ENCODE data around the gene GPC1. TPM values are rescaled to one million over a fixed set of nuclear protein-coding genes. Genes with fewer than 3 reads are reported as not detected.

The GPC1 gene, protein sequence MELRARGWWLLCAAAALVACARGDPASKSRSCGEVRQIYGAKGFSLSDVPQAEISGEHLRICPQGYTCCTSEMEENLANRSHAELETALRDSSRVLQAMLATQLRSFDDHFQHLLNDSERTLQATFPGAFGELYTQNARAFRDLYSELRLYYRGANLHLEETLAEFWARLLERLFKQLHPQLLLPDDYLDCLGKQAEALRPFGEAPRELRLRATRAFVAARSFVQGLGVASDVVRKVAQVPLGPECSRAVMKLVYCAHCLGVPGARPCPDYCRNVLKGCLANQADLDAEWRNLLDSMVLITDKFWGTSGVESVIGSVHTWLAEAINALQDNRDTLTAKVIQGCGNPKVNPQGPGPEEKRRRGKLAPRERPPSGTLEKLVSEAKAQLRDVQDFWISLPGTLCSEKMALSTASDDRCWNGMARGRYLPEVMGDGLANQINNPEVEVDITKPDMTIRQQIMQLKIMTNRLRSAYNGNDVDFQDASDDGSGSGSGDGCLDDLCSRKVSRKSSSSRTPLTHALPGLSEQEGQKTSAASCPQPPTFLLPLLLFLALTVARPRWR
- 159 to 236 TPM (median 226 TPM) in 5 replicates for total RNA-seq (2022; extraction: Qiagen RNA extraction; ENCODE audit: low read depth)

DNA sequence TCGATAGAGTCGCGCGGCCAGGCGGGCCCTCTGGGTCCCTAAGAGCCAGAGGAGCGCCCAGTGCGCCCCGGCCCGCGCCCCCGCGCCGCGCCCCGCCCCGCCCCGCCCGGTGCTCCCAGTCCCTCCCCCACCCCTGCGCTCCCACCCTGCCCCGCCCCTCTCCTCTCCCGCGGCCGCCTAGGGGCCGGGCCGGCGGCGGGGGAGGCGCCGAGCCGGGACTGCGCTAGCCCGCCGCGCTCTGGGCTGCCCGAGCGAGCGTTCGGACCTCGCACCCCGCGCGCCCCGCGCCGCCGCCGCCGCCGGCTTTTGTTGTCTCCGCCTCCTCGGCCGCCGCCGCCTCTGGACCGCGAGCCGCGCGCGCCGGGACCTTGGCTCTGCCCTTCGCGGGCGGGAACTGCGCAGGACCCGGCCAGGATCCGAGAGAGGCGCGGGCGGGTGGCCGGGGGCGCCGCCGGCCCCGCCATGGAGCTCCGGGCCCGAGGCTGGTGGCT, at the start of gene GPC1:
Gene GPC1 (plus strand): TSS at position 207 of the 491 bp plus-strand sequence. CDS start 256 bp downstream, at position 463.

Other genes starting within 250 kb of the GPC1 start
- 9.7 to 12.7 TPM (median 10.5 TPM) in 5 replicates for gene ANKMY1, start 122.3 kb downstream of the GPC1 start, total RNA-seq (2022; extraction: Qiagen RNA extraction; ENCODE audit: low read depth)
- 5.7 to 9.4 TPM (median 7.5 TPM) in 5 replicates for gene DUSP28, start 124.7 kb downstream of the GPC1 start, total RNA-seq (2022; extraction: Qiagen RNA extraction; ENCODE audit: low read depth)
- 44.0 to 66.8 TPM (median 61.7 TPM) in 5 replicates for gene RNPEPL1, start 132.8 kb downstream of the GPC1 start, total RNA-seq (2022; extraction: Qiagen RNA extraction; ENCODE audit: low read depth)
- gene CAPN10, start 151.1 kb downstream of the GPC1 start, total RNA-seq (2022; extraction: Qiagen RNA extraction; ENCODE audit: low read depth) = 15.8 to 25.9 TPM (median 24.4 TPM) in 5 replicates
- gene GPR35, start 189.8 kb downstream of the GPC1 start, total RNA-seq (2022; extraction: Qiagen RNA extraction; ENCODE audit: low read depth) = 0.62 to 1.0 TPM (median 0.71 TPM) in 5 replicates
- gene AQP12B, start 247.2 kb downstream of the GPC1 start, total RNA-seq (2022; extraction: Qiagen RNA extraction; ENCODE audit: low read depth) = not detected in 5 replicates